ENCODE data around the gene KPTN.

Gene KPTN

DNA sequence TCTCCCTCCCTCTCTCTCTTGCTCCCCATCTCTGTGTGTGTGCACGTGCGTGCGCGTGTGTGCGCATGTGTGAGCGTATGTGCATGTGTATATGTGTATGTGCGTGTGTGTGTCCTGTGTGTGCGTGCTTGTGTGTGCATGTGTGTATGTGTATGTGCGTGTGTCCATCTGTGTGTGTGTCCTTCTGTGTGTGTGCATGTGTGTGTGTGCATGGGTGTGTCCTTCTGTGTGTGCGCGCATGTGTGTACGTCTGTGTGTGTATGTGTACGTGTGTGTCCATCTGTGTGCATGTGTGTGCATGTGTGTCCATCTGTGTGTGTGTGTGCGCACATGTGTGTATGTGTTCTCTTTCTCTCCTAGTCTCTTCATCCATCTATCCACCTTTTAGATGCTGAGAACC, 24.5 kb downstream of the KPTN start:
- DNase-seq: no peak
- H3K36me3 ChIP-seq: peaks cover 34% of the 10 kb centered on the region
- no peaks in the 10 kb centered on the region for H3K9me3 ChIP-seq (ENCODE audit: severe bottlenecking)
- no peaks in the 10 kb centered on the region for H3K27me3 ChIP-seq (ENCODE audit: insufficient read depth, low read depth, severe bottlenecking)
- TF ChIP-seq, protein P1, sequence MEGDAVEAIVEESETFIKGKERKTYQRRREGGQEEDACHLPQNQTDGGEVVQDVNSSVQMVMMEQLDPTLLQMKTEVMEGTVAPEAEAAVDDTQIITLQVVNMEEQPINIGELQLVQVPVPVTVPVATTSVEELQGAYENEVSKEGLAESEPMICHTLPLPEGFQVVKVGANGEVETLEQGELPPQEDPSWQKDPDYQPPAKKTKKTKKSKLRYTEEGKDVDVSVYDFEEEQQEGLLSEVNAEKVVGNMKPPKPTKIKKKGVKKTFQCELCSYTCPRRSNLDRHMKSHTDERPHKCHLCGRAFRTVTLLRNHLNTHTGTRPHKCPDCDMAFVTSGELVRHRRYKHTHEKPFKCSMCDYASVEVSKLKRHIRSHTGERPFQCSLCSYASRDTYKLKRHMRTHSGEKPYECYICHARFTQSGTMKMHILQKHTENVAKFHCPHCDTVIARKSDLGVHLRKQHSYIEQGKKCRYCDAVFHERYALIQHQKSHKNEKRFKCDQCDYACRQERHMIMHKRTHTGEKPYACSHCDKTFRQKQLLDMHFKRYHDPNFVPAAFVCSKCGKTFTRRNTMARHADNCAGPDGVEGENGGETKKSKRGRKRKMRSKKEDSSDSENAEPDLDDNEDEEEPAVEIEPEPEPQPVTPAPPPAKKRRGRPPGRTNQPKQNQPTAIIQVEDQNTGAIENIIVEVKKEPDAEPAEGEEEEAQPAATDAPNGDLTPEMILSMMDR (IDR thresholded peaks at IDR 0.05; ENCODE audit: low read depth, low read length): no peak
- H3K4me3 ChIP-seq (ENCODE audit: low read depth, low read length): no peak overlapping the region
- no peak overlapping the region for H3K27ac ChIP-seq

DNA sequence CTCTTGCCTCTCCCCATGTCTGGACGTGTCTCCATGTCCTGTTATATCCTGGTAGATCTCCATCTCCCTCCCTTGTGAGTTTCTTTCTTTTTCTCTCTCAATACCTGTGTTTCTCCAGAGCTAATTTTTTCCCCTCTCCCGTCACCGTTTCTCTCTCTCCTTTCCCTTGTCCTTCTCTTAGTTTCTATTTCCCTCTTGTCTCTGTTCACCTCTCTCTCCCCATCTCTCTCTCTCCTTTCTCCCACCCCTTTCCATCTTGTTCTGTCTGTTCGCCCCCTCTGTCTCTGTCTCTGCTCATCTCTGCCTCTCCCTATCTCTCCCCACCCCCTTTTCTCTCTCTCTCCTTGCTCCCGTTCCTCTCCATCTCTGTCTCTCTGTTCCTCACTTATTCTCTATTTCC, 25.3 kb downstream of the KPTN start:
- Histone ChIP-seq H3K27me3 (ENCODE audit: insufficient read depth, low read depth, severe bottlenecking) (no peaks in the 10 kb centered on the region), H3K27ac (no peak overlapping the region), H3K36me3 (peaks cover 35% of the 10 kb centered on the region), H3K4me3 (ENCODE audit: low read depth, low read length) (no peak overlapping the region), H3K9me3 (ENCODE audit: severe bottlenecking) (no peaks in the 10 kb centered on the region)
- TF ChIP-seq, protein P1 (IDR thresholded peaks at IDR 0.05; ENCODE audit: low read depth, low read length): no peak
- DNase-seq: no peak

DNA sequence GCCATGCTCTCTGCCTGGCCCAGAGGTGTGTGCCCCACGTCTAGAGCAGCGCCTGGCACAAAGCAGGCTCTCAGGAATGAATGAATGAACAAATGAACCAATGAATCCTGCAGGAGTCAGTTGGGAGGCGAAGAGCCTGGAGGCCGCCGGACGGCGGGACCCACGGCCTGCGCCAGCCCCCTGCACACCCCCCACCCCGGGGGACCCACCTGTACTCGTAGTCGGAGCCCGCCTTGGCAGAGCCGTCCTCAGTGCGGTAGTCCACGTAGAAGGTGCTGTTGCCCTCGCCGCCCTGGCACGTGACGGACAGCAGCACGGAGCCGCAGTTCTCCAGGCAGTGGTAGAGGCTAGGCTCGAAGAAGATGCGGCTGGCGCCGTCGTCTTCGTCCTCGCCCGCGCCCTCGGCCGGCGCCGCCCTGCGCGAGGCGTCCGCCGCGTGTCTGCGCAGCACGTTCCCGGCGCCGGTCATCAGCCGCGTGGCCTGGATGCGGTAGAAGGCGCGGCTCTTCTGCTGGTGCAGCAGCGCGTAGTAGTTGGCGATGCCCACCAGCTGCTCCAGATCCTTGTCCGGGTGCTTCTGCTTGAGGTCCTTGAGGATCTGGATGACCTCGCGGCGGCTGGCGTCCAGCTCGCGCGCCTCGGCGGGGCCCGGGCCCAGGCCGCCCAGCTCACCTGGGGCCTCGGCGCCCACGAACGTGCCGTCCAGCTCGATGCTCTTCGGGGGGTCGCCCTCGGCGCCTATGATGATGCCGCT, 27.1 kb downstream of the KPTN start:
- Histone ChIP-seq H3K9me3 (ENCODE audit: severe bottlenecking) (no peaks in the 10 kb centered on the region), H3K27ac (no peak overlapping the region), H3K4me3 (ENCODE audit: low read depth, low read length) (no peak overlapping the region), H3K27me3 (ENCODE audit: insufficient read depth, low read depth, severe bottlenecking) (no peaks in the 10 kb centered on the region), H3K36me3 (peaks cover 40% of the 10 kb centered on the region)
- TF ChIP-seq, protein P1 (IDR thresholded peaks at IDR 0.05; ENCODE audit: low read depth, low read length): no peak
- no peak for DNase-seq

DNA sequence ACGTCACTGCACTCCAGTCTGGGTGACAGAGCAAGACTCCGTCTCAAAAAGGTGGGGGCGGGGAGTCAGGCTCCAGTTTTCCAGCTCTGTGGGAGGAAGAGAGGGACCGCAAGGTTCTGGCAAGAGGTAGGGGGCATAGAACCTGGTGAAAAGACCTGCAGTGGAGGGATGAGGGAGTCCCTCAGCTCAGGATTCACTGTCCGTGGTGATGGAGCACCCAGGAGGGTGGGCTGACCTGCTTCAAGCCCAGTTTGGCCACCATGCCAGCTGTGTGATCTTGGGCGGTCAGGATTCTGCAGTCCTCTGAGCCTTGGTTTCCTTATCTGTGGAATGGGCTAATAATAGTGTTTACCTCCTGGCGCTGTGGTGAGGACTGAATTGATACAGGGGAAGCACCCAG, 33.5 kb downstream of the KPTN start:
- H3K27ac ChIP-seq: no peak overlapping the region
- TF ChIP-seq, protein P1 (IDR thresholded peaks at IDR 0.05; ENCODE audit: low read depth, low read length): no peak
- H3K4me3 ChIP-seq (ENCODE audit: low read depth, low read length): no peak overlapping the region
- no peaks in the 10 kb centered on the region for H3K27me3 ChIP-seq (ENCODE audit: insufficient read depth, low read depth, severe bottlenecking)
- DNase-seq: no peak
- peaks cover 46% of the 10 kb centered on the region for H3K36me3 ChIP-seq
- no peaks in the 10 kb centered on the region for H3K9me3 ChIP-seq (ENCODE audit: severe bottlenecking)

DNA sequence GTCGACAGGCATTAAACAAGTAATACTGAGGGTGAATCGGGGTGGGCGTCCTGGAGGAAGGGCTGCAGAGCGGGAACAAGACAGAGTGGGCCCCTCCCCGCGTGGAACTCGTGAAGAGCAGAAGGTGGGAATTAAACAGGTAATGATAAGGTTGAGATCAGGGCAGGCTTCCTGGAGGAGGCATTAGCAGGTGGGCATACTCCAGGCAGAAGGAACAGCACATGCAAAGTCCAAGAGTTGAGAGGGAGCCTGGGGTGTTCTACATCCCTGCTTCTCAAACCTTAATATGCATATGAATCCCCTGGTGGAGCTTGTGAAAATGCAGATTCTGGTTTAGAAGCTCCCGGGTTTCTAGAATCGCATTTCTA, 35.7 kb downstream of the KPTN start:
- H3K36me3 ChIP-seq: peaks cover 29% of the 10 kb centered on the region
- TF ChIP-seq, protein P1 (IDR thresholded peaks at IDR 0.05; ENCODE audit: low read depth, low read length): no peak
- no peaks in the 10 kb centered on the region for H3K27me3 ChIP-seq (ENCODE audit: insufficient read depth, low read depth, severe bottlenecking)
- no peaks in the 10 kb centered on the region for H3K9me3 ChIP-seq (ENCODE audit: severe bottlenecking)
- no peak overlapping the region for H3K27ac ChIP-seq
- DNase-seq: no peak
- H3K4me3 ChIP-seq (ENCODE audit: low read depth, low read length): no peak overlapping the region

All from WERI-Rb-1 (cell line).